B cell (primary cell): Measurements from ENCODE around the gene ZSCAN21. TPM values are rescaled to one million over a fixed set of nuclear protein-coding genes. Genes with fewer than 3 reads are reported as not detected.
"Not testable (repeated sequence)": the region's sequence is repeated elsewhere in the genome, so short reads cannot be mapped to it uniquely, and the experiment has no call there.

Source experiments
- ATAC-seq: fragments of 200-7000 bp; cut with Tn5 transposase; one replicate; pipeline ENCODE4 v1.10.0; 2021; ENCODE audit warnings: low read depth, mild to moderate bottlenecking, moderate number of reproducible peaks, moderate library complexity
- CTCF ChIA-PET: fragments of 350-600 bp; sonication (Branson Sonifier 250); formaldehyde crosslinking; loops from one replicate; lab custom pipeline; 2021; ENCODE audit warnings: antibody characterized with exemption, inconsistent platforms; lab: Charles Lee
- POLR2A ChIA-PET: fragments of 350-600 bp; sonication (Branson Sonifier 250); formaldehyde crosslinking; loops from one replicate; lab custom pipeline; 2021; ENCODE audit warnings: antibody characterized with exemption; lab: Charles Lee
- DNase-seq: peaks from one replicate; pipeline ENCODE4 v3.0.0; 2013
- H2AFZ ChIP-seq: 2 replicates; pipeline ENCODE4 v1.6.1; 2012; ENCODE audit warnings: mild to moderate bottlenecking, low read depth, low read length; ENCODE audit not compliant: insufficient read depth, poor library complexity, severe bottlenecking
- H3K27ac ChIP-seq, 2 donors: 1 replicate in 1 of 2; 2 replicates in 1 of 2; pipeline ENCODE4 v1.5.1; 2012 to 2013; ENCODE audit warnings: low read length in 2 of 2, mild to moderate bottlenecking in 2 of 2, moderate library complexity in 1 of 2
- H3K27me3 ChIP-seq, 4 experiments: fragments of 200-600 bp in 1 of 4; sonication (generic) in 1 of 4; replicated peaks in 1 of 4; 1 replicate in 2 of 4; 2 replicates in 2 of 4; pipeline versions ENCODE4 v1.6.1 to v1.7.0; 2013 to 2016; ENCODE audit warnings: low read length in 3 of 4, mild to moderate bottlenecking in 2 of 4, mixed read lengths in 1 of 4, moderate library complexity in 1 of 4; ENCODE audit not compliant: insufficient read depth in 4 of 4, control insufficient read depth in 3 of 4; ENCODE audit errors: control extremely low read depth in 1 of 4
- H3K36me3 ChIP-seq, 2 experiments: replicated peaks in 1 of 2; 1 replicate in 1 of 2; 2 replicates in 1 of 2; pipeline versions ENCODE4 v1.6.1 to v1.7.1; 2013; ENCODE audit warnings: low read length in 1 of 2; ENCODE audit not compliant: insufficient read depth in 2 of 2, control insufficient read depth in 1 of 2; ENCODE audit errors: control extremely low read depth in 1 of 2, extremely low read depth in 1 of 2
- H3K4me1 ChIP-seq, 2 donors: fragments of 200-600 bp in 1 of 2; sonication (generic) in 1 of 2; 1 replicate in 1 of 2; 2 replicates in 1 of 2; pipeline versions ENCODE4 v1.5.1 to v1.6.1; 2013 to 2017; ENCODE audit warnings: low read length in 2 of 2; ENCODE audit not compliant: control insufficient read depth in 2 of 2, insufficient read depth in 2 of 2
- H3K4me2 ChIP-seq: replicated peaks from 2 replicates; pipeline ENCODE3; 2012; ENCODE audit warnings: mild to moderate bottlenecking, low read depth, low read length; ENCODE audit not compliant: poor library complexity, severe bottlenecking
- H3K4me3 ChIP-seq, 5 experiments: fragments of 200-600 bp in 1 of 5; sonication (generic) in 1 of 5; 1 replicate in 3 of 5; 2 replicates in 2 of 5; pipeline versions ENCODE4 v1.5.1 to v1.7.0; 2011 to 2016; ENCODE audit warnings: low read length in 4 of 5, mild to moderate bottlenecking in 4 of 5, low read depth in 2 of 5, control low read depth in 1 of 5, moderate library complexity in 1 of 5; ENCODE audit not compliant: insufficient read depth in 1 of 5; ENCODE audit errors: control extremely low read depth in 1 of 5, extremely low read depth in 1 of 5
- H3K79me2 ChIP-seq: fragments of 200-600 bp; sonication (generic); one replicate; pipeline ENCODE4 v1.6.0; 2016; ENCODE audit warnings: low read length; ENCODE audit not compliant: control insufficient read depth, insufficient read depth
- H3K9ac ChIP-seq: fragments of 200-600 bp; sonication (generic); 2 replicates; pipeline ENCODE4 v1.6.1; 2017; ENCODE audit warnings: mild to moderate bottlenecking, low read length, moderate library complexity
- H3K9me3 ChIP-seq, 3 donors: one replicate each; pipeline versions ENCODE4 v1.6.1 to v1.7.1; 2013; ENCODE audit warnings: low read length in 2 of 3; ENCODE audit not compliant: control insufficient read depth in 2 of 3, insufficient read depth in 1 of 3; ENCODE audit errors: control extremely low read depth in 1 of 3
- H4K20me1 ChIP-seq: 2 replicates; pipeline ENCODE4 v1.6.0; 2012; ENCODE audit warnings: mild to moderate bottlenecking, low read length; ENCODE audit not compliant: insufficient read depth, control insufficient read depth, poor library complexity, severe bottlenecking
- H3K27ac Mint-ChIP-seq: one replicate; pipeline ENCODE4 v1.8.0; 2021; ENCODE audit warnings: mixed read lengths
- H3K27me3 Mint-ChIP-seq: one replicate; pipeline ENCODE4 v1.8.0; 2021; ENCODE audit warnings: mixed read lengths
- H3K4me1 Mint-ChIP-seq: one replicate; pipeline ENCODE4 v1.8.0; 2021; ENCODE audit warnings: mixed read lengths
- H3K4me3 Mint-ChIP-seq: one replicate; pipeline ENCODE4 v1.8.0; 2021; ENCODE audit warnings: mixed read lengths
- H3K9me3 Mint-ChIP-seq: one replicate; pipeline ENCODE4 v1.8.0; 2022; ENCODE audit warnings: mixed read lengths; ENCODE audit not compliant: insufficient read depth
- CTCF ChIP-seq: fragments of 200-600 bp; IDR thresholded peaks from one replicate; pipeline ENCODE4 v1.8.0; 2022; ENCODE audit warnings: antibody characterized with exemption, mild to moderate bottlenecking
- EZH2 ChIP-seq: IDR thresholded peaks from 2 replicates; pipeline ENCODE4 v1.6.1; 2012; ENCODE audit warnings: borderline replicate concordance, low read depth, mild to moderate bottlenecking, moderate library complexity, low read length; ENCODE audit not compliant: insufficient read depth, poor library complexity, severe bottlenecking
- WGBS: methylation state at CpG from one replicate; pipeline ENCODE4 v1.1.5; 2013; ENCODE audit warnings: missing lambda C conversion rate; ENCODE audit not compliant: insufficient coverage; 5-methylcytosine and 5-hydroxymethylcytosine counted together
- intact Hi-C: fragments of 100-400 bp; cut with micrococcal nuclease; formaldehyde crosslinking; loops from one replicate; pipeline ENCODE4 v1.10.0; 2022
- polyA plus RNA-seq: library from polyadenylated mRNA; depleted of rRNA; stranded (reverse); fragments of >200 nt; gene quantifications from 2 replicates; pipeline ENCODE4 v1.2.3, GENCODE V29; 2012
- total RNA-seq, 2 donors: library from RNA; stranded (reverse); fragments of 120-200 nt in 1 of 2; gene quantifications; 1 replicate in 1 of 2; 2 replicates in 1 of 2; pipeline versions ENCODE4 v1.2.3 to v1.2.4, GENCODE V29; 2013 to 2022

ZSCAN21 gene
- total and polyA plus RNA-seq, 2 donors (not counting 1 experiment from before 2014, with no cell fraction given) = 6.7 to 13.2 TPM

GRCh38 chr7:100012385-100013327 lies 36.9 kb upstream of the ZSCAN21 start:
- H3K79me2 ChIP-seq = peaks cover 20% of the 10 kb centered on the region
- H3K4me3 ChIP-seq, H3K27me3 ChIP-seq, H3K27ac Mint-ChIP-seq, POLR2A ChIA-PET, ATAC-seq, H3K27ac ChIP-seq, H3K4me2 ChIP-seq, H2AFZ ChIP-seq, H3K9me3 ChIP-seq, H4K20me1 ChIP-seq, DNase-seq, H3K27me3 Mint-ChIP-seq, H3K9ac ChIP-seq, intact Hi-C loops, H3K9me3 Mint-ChIP-seq, H3K36me3 ChIP-seq, H3K4me3 Mint-ChIP-seq: not testable (repeated sequence)
- peaks cover 15 to 16% of the 10 kb centered on the region in 2 donors for H3K4me1 ChIP-seq
- WGBS = 67% methylated on average over 12 of the region's 14 CpGs
- CTCF ChIA-PET = interaction anchor here (0.7 kb wide), 1 partner anchor 188 kb away, joined by 4 read pairs; no protein-coding TSS in a partner anchor
- H3K4me1 Mint-ChIP-seq = peaks cover 20% of the 10 kb centered on the region

- peaks cover 6% of the 10 kb centered on the region for H3K27me3 Mint-ChIP-seq
- no peaks in the 10 kb centered on the region for H3K36me3 ChIP-seq
- DNase-seq (no peak), ATAC-seq (no peak)
- no peaks in the 10 kb centered on the region for H4K20me1 ChIP-seq
- no peak overlapping the region for H3K4me2 ChIP-seq
- no peak overlapping the region for H3K4me3 Mint-ChIP-seq
- intact Hi-C loops = no loop called here
- no peak overlapping the region for H3K27ac Mint-ChIP-seq
- ChIA-PET CTCF (interaction anchor here (0.7 kb wide), 1 partner anchor 187 kb away, joined by 4 read pairs; no protein-coding TSS in a partner anchor), POLR2A (no interaction called here)
- H3K4me1 Mint-ChIP-seq = peaks cover 24% of the 10 kb centered on the region
- H3K27me3 ChIP-seq = no peaks in the 10 kb centered on the region
- no peaks in the 10 kb centered on the region for H3K9me3 ChIP-seq
- 100% methylated on average over 1 of the region's 3 CpGs for WGBS
- H3K79me2 ChIP-seq = peaks cover 27% of the 10 kb centered on the region
- no peak overlapping the region for H3K4me3 ChIP-seq
- no peaks in the 10 kb centered on the region for H3K9me3 Mint-ChIP-seq
- no peak for TF ChIP-seq EZH2
- no peak for TF ChIP-seq CTCF
- H2AFZ ChIP-seq = no peak overlapping the region
- no peak overlapping the region for H3K9ac ChIP-seq
- H3K27ac ChIP-seq = no peak overlapping the region
- peaks cover 15 to 19% of the 10 kb centered on the region in 2 donors for H3K4me1 ChIP-seq
Measured at GRCh38 chr7:100013328-100013676, 36.3 kb upstream of the ZSCAN21 start.
